Mononuclear cell (primary cell): ENCODE results near the gene TSPAN15. TPM values are rescaled to one million over a fixed set of nuclear protein-coding genes. Genes with fewer than 3 reads are reported as not detected.

Experiments used
- H3K27me3 ChIP-seq: 2 replicates; pipeline ENCODE4 v1.6.0; 2011; ENCODE audit warnings: low read length, control low read depth; ENCODE audit not compliant: insufficient read depth
- H3K4me1 ChIP-seq: 2 replicates; pipeline ENCODE4 v1.5.1; 2011; ENCODE audit warnings: mild to moderate bottlenecking, low read length, control low read depth; ENCODE audit not compliant: insufficient read depth
- H3K4me3 ChIP-seq: 2 replicates; pipeline ENCODE4 v1.5.1; 2011; ENCODE audit warnings: mild to moderate bottlenecking, low read length, moderate library complexity
- H3K9me3 ChIP-seq: 2 replicates; pipeline ENCODE4 v1.5.1; 2011; ENCODE audit warnings: low read depth, mild to moderate bottlenecking, control low read depth, low read length
- total RNA-seq: library from RNA; depleted of rRNA; stranded (reverse); fragments of >200 nt; gene quantifications from one replicate; pipeline ENCODE4 v1.2.3, GENCODE V29; 2012

Gene TSPAN15
- total RNA-seq, 1 donor, result 1.6 TPM

GRCh38 chr10:69412232-69412790, 39.0 kb upstream of the TSPAN15 start:
- Histone ChIP-seq H3K4me3 (no peak overlapping the region), H3K9me3 (no peaks in the 10 kb centered on the region), H3K27me3 (no peaks in the 10 kb centered on the region), H3K4me1 (peaks cover 20% of the 10 kb centered on the region)

DNA sequence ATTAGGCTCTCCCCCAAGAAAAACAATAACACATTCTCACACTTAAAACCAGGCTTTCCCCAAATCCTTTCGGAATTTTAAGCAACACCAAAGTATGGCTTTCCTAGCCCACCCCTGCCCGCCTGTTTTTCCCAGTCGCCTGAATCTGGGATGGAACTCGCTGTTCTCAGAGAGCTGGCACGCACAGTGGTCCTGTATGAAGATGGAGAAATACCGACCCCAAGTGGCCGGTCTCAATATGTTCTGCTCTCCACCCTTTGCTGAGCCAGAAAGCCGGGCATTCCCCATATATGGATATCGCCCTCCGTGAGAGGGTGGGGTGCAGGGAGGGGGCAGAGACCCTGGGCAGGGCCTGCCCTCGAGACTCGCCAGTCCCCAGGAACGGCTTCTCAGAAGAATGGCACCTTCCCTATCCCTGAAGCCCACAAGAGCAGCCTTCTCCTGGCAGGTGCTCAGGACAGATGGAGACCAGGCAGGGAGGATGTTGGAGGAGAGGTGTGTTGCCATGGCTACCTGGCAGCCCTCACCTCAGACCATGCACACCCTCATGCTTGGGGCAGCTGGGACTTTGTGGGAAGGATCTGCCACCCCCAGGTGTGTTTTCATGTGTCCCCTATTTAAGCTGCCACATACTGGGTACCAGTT, 37.9 kb upstream of the TSPAN15 start:
- Histone ChIP-seq H3K27me3 (no peaks in the 10 kb centered on the region), H3K9me3 (no peaks in the 10 kb centered on the region), H3K4me1 (peaks cover 13% of the 10 kb centered on the region), H3K4me3 (no peak overlapping the region)

GRCh38 chr10:69414036-69415018, 36.9 kb upstream of the TSPAN15 start:
- Histone ChIP-seq H3K9me3 (no peaks in the 10 kb centered on the region), H3K4me3 (no peak overlapping the region), H3K27me3 (no peaks in the 10 kb centered on the region)

DNA sequence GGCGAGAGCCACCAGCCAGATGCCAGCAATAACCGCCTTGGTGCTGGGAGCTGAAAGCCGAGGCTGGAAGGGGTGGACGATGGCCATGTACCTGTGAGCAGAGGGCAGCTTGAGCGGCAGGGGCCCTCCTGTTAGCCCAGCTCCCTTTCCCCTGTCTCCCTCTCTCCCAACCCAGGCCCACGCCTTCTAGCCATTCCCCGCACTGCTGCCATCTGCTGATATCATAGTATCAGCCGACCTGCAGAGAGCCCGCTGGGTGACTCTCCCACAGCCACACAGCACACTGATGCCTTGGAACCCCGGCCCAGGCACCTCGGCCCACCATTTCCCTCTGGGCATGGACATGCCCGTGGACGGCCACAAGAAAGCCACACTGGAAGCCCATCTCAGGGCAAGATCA, 36.2 kb upstream of the TSPAN15 start:
- Histone ChIP-seq H3K27me3 (no peaks in the 10 kb centered on the region), H3K4me1 (peaks cover 3% of the 10 kb centered on the region), H3K9me3 (no peaks in the 10 kb centered on the region), H3K4me3 (no peak overlapping the region)

More at GRCh38 chr10:69414036-69415018, 36.9 kb upstream of the TSPAN15 start:
- H3K4me1 ChIP-seq, result peaks cover 6% of the 10 kb centered on the region

DNA sequence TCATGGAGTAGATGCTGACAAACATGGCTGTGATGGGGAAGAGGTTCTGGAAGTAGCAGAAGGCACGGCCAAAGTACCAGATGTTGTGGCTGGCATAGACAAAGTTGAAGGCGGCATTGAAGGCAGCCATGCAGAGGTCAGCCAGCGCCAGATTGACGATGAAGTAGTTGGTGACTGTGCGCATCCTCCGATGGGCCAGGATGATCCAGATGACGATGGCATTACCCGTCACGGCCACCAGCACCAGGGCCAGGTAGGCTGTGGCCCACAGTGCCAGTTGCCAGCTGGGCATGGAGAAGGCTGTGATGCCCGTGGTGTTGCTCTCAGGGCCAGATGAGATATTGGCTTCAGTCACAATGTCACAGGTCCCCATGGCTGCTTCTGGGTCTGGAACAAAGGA, 35.3 kb upstream of the TSPAN15 start:
- H3K4me1 ChIP-seq, result no peaks in the 10 kb centered on the region
- no peaks in the 10 kb centered on the region for H3K9me3 ChIP-seq
- no peak overlapping the region for H3K4me3 ChIP-seq
- no peaks in the 10 kb centered on the region for H3K27me3 ChIP-seq

DNA sequence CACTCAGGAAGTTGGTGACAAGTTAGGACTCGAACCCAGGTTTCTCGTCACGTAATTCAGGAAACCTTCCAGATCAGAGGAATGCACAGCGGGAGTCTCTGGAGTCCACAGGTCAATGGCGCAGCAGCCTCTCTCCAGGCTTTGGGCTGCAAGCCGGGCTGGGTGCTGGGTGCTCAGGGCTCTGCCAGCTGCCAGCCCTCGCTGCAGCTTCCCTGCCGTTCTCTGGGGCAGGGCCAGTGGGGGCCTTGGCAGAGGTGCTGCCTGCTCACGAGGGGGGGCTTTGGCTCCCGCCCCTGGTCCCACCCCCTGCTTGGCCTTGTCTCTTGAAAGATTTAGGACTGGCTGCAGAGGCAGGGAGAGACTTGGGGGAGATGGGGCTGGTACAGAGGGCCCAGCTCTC, 34.6 kb upstream of the TSPAN15 start, which contains the start of gene TACR2:
Gene TACR2, minus strand, starts transcription at position 224 of the 400 bp plus-strand sequence. CDS start 595 bp downstream, outside the sequence.
- Histone ChIP-seq H3K4me3 (no peak within 1 kb of the TSS), H3K9me3 (no peaks in the 10 kb centered on the region), H3K4me1 (peaks cover 1% of the 10 kb centered on the region), H3K27me3 (no peaks in the 10 kb centered on the region)

DNA sequence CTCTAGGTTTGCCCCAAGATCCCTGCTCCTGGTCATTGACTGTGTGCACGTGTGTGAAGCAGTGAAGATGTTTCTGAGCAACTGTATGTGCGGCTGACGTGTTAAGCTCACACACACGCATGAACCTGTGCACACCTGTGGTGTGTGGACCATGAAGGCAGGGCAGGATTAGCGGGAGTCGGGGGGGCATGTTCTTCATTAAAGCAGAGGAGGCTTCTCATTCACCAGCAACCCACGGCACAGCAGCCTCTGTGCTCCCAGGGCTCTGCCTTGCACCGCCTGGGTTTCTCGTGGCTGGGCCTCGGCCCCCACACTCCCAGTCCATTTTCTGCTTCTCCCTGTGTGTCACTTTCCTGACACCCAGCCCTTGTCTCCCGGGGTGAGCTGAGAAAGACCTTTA, 33.7 kb upstream of the TSPAN15 start:
- Histone ChIP-seq H3K9me3 (no peaks in the 10 kb centered on the region), H3K4me3 (no peak overlapping the region), H3K27me3 (no peaks in the 10 kb centered on the region), H3K4me1 (peaks cover 4% of the 10 kb centered on the region)

DNA sequence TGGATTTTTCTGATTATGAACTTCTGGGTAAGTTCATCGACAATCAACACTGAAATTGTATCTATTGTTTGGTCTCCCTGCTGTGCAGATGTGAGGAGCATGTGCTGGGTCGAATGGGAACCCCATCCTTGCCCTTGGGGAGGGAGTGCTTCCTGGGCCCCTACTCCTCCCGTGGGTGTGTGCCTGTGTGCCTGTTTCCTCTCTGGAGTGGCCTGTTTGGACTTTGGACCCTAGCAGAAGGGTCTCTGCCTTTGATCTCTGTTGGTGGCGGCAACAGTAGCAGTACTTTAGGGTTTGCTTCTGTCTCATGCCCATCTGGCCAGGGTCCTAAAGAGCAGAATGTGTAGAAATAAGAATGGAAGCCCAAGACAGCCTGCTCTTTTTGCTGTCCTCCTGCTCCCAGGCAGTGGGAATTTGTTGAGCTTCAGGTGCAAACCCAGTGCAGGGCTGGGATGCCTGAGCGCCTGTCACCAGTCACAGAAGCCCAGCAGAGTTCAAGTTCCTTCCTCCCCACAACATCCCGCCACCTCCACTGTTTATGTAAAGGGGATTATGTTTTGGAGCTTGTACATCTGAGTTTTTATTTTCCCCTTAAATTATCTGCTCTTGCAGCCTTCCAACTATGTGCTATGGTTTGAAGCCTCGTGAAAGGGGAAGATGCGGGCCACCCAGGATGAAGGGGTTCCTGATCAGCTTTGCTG, 33.1 kb upstream of the TSPAN15 start:
- Histone ChIP-seq H3K9me3 (no peaks in the 10 kb centered on the region), H3K4me3 (no peak overlapping the region), H3K4me1 (peaks cover 4% of the 10 kb centered on the region), H3K27me3 (no peaks in the 10 kb centered on the region)

- Histone ChIP-seq H3K4me1 (peaks cover 12% of the 10 kb centered on the region), H3K27me3 (no peaks in the 10 kb centered on the region), H3K4me3 (no peak overlapping the region), H3K9me3 (no peaks in the 10 kb centered on the region)
Measured at GRCh38 chr10:69419096-69419743, 32.0 kb upstream of the TSPAN15 start.

- no peaks in the 10 kb centered on the region for H3K27me3 ChIP-seq
- no peak overlapping the region for H3K4me3 ChIP-seq
- peaks cover 15% of the 10 kb centered on the region for H3K4me1 ChIP-seq
- no peaks in the 10 kb centered on the region for H3K9me3 ChIP-seq
Measured at GRCh38 chr10:69419744-69420126, 31.5 kb upstream of the TSPAN15 start.

GRCh38 chr10:69421611-69422308, 29.5 kb upstream of the TSPAN15 start:
- Histone ChIP-seq H3K9me3 (no peaks in the 10 kb centered on the region), H3K4me1 (peaks cover 27% of the 10 kb centered on the region), H3K4me3 (no peak overlapping the region), H3K27me3 (no peaks in the 10 kb centered on the region)

DNA sequence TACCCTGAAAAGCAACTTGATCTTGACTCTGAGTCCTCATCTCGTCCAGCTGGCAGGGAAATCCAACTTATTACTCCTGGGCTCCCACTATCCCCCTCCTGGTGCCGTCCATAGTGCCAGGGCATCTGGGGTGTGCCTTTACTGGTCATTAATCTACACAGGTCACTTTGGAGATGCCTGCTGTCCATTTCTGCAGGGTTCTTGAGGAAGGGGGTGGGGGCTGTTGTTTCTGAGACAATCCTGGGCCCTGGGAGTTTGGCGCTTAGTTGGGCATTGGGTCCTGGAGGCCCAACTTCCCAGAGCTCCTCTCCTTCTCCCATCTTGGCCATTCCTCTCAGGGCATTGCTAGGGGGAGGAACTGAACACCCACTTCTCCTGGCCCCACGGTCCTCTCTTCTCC, 28.6 kb upstream of the TSPAN15 start:
- no peaks in the 10 kb centered on the region for H3K9me3 ChIP-seq
- H3K27me3 ChIP-seq, result no peaks in the 10 kb centered on the region
- peaks cover 27% of the 10 kb centered on the region for H3K4me1 ChIP-seq
- no peak overlapping the region for H3K4me3 ChIP-seq

GRCh38 chr10:69425041-69425440, 26.2 kb upstream of the TSPAN15 start:
- peaks cover 27% of the 10 kb centered on the region for H3K4me1 ChIP-seq
- H3K9me3 ChIP-seq, result no peaks in the 10 kb centered on the region
- H3K27me3 ChIP-seq, result no peaks in the 10 kb centered on the region
- no peak overlapping the region for H3K4me3 ChIP-seq
